ENCODE data around the gene EML2. TPM values are rescaled to one million over a fixed set of nuclear protein-coding genes. Genes with fewer than 3 reads are reported as not detected.

EML2 gene
- total and polyA plus RNA-seq, 2 of the 8 experiments (the other 6 are each of a cell fraction or from before 2014, with no cell fraction given), result 28.8 to 29.4 TPM

DNA sequence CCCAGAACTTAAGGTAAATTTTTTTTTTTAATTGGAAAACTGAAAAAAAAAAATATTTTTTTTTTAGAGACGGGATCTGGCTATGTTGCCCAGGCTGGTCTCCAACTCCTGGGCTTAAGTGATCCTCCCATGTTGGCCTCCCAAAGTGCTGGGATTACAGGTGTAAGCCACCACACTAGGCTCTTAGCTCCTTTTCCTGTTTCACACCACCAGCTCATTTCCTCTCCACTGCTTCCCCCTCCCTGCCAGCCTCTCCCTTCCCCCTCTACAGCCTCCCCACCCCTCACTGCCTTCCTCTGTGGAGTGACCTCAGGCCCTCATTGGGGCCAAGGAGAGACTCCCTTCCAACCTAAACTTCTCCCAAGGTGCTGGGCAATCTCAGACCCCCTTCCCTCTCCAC, 24.6 kb upstream of the EML2 start:
- Histone ChIP-seq H3K23me2 (ENCODE audit: low read depth, low read length) (peaks cover 7% of the 10 kb centered on the region), H2BK120ac (replicated peaks; ENCODE audit: low read depth, low read length) (no peak overlapping the region), H3K4ac (replicated peaks; ENCODE audit: insufficient read length, low read depth, low read length) (no peak overlapping the region), H2BK15ac (ENCODE audit: low read length) (no peak overlapping the region), H2BK20ac (ENCODE audit: low read length) (no peak overlapping the region), H3K27ac (ENCODE audit: low read depth, low read length) (no peak overlapping the region), H2AK5ac (ENCODE audit: low read depth, low read length) (no peak overlapping the region), H3K9ac (replicated peaks in 1 of 4; ENCODE audit: extremely low read depth in 1 of 4, low read depth in 3 of 4, low read length in 3 of 4) (no peak overlapping the region), H3K4me1 (replicated peaks in 1 of 4; ENCODE audit: control insufficient read depth in 3 of 4, insufficient read depth in 4 of 4, low read length in 3 of 4) (peaks cover 7 to 11% (median 10%) of the 10 kb centered on the region in 4 experiments), H3K36me3 (ENCODE audit: control insufficient read depth in 2 of 4, insufficient read depth in 4 of 4, low read length in 3 of 4) (no peaks in the 10 kb centered on the region), H3K27me3 (replicated peaks in 1 of 4; ENCODE audit: control insufficient read depth in 3 of 4, extremely low read depth in 1 of 4, insufficient read depth in 3 of 4, low read length in 3 of 4) (peaks cover 6 to 9% (median 8%) of the 10 kb centered on the region in 4 experiments), H3K4me3 (ENCODE audit: extremely low read depth in 1 of 4, insufficient read depth in 2 of 4, low read depth in 3 of 4, low read length in 4 of 4) (no peak overlapping the region), H4K20me1 (replicated peaks in 1 of 2; ENCODE audit: control insufficient read depth in 1 of 2, insufficient read depth in 2 of 2, low read length in 2 of 2) (peaks cover 0 to 2% of the 10 kb centered on the region in 2 experiments), H2BK5ac (ENCODE audit: low read depth, low read length) (no peak overlapping the region), H3K14ac (ENCODE audit: insufficient read length) (no peak overlapping the region), H3K56ac (replicated peaks; ENCODE audit: insufficient read length, low read depth, low read length) (no peak overlapping the region), H4K5ac (ENCODE audit: insufficient read length, low read depth, low read length) (no peak overlapping the region), H3K23ac (ENCODE audit: insufficient read length) (no peak overlapping the region), H2BK12ac (ENCODE audit: low read depth, low read length) (peak overlapping the region; percentile 31; the same call in 1 of the 2 replicates), H4K8ac (ENCODE audit: extremely low read depth, insufficient read depth, low read length) (no peak overlapping the region), H4K91ac (replicated peaks; ENCODE audit: insufficient read length, low read length) (no peak overlapping the region), H3K18ac (ENCODE audit: extremely low read depth, low read length) (no peak overlapping the region), H3K4me2 (ENCODE audit: insufficient read depth in 1 of 2, low read depth in 2 of 2, low read length in 2 of 2) (no peak overlapping the region), H3K79me1 (ENCODE audit: low read depth, low read length) (no peaks in the 10 kb centered on the region), H2AFZ (ENCODE audit: low read length) (no peak overlapping the region), H3K9me3 (ENCODE audit: insufficient read depth in 2 of 2, low read depth in 1 of 2, low read length in 1 of 2) (no peaks in the 10 kb centered on the region), H3K79me2 (ENCODE audit: control insufficient read depth in 1 of 2, insufficient read depth in 2 of 2, low read length in 2 of 2) (no peaks in the 10 kb centered on the region)
- ChIA-PET CTCF (ENCODE audit: partially characterized antibody) (interaction anchor here (1.0 to 4.1 kb wide), 3 partner anchors 21 to 295 kb away, joined by 3 to 14 read pairs (median 4); no protein-coding TSS in a partner anchor), POLR2A (ENCODE audit: partially characterized antibody) (interaction anchor here (0.7 kb wide), 2 partner anchors 29 to 51 kb away, joined by 3 read pairs; partner anchors contain the start of gene QPCTL)
- DNase-seq (ENCODE audit: low read depth in 1 of 2, low spot score in 2 of 2) (no peak), FAIRE-seq (no peak)
- 100% methylated on average over 1 of the region's 1 CpG; no CpG with 5 or more reads in 1 of the 2 experiments for WGBS, 2 experiments (ENCODE audit: extremely low coverage in 1 of 2, insufficient coverage in 1 of 2, insufficient read length in 1 of 2, insufficient replicate concordance in 2 of 2, low coverage in 1 of 2, low lambda C conversion rate in 2 of 2, missing lambda C conversion rate in 1 of 2)
- TF ChIP-seq NRF1 (IDR thresholded peaks at IDR 0.05; ENCODE audit: low read depth, low read length) (no peak), SRF (IDR thresholded peaks at IDR 0.05; ENCODE audit: low read depth, low read length) (no peak), SP2 (IDR thresholded peaks at IDR 0.05; ENCODE audit: low read length) (no peak), CBX8 (IDR thresholded peaks at IDR 0.05; ENCODE audit: borderline replicate concordance, low read depth, low read length) (no peak), EGR1 (IDR thresholded peaks at IDR 0.05; ENCODE audit: borderline replicate concordance, low read depth, low read length) (no peak), HDAC2 (IDR thresholded peaks at IDR 0.05; ENCODE audit: borderline replicate concordance in 1 of 2, low read depth in 2 of 2, low read length in 2 of 2) (no peak)
- TF ChIP-seq, protein P1, sequence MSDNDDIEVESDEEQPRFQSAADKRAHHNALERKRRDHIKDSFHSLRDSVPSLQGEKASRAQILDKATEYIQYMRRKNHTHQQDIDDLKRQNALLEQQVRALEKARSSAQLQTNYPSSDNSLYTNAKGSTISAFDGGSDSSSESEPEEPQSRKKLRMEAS (IDR thresholded peaks at IDR 0.05), result no peak
- TF ChIP-seq, protein P2, sequence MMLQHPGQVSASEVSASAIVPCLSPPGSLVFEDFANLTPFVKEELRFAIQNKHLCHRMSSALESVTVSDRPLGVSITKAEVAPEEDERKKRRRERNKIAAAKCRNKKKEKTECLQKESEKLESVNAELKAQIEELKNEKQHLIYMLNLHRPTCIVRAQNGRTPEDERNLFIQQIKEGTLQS (IDR thresholded peaks at IDR 0.05; ENCODE audit: insufficient read depth, low read depth, low read length), result no peak

Data from H1 (cell line).